Measurements from ENCODE around the gene CSMD2.
"Not testable (repeated sequence)": the region's sequence is repeated elsewhere in the genome, so short reads cannot be mapped to it uniquely, and the experiment has no call there.

The CSMD2 gene

DNA sequence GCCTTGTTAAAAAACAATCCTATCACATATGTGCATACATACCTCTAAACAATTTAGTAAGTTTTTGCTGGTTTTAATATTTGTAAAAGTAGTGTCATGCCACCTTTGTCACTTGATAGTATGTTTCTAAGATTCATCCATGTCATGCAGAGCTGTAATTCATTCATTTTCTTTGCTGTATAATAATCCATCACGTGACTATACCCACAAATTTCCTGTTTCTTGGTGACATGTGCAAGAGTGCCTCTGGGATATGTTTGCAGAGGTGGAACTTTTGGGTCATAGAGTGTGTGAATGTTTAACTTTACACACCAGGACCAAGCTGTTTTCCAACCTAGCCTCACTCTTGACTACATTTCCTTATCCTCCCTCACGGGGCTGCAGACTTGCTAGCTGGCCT lies 629.7 kb downstream of the CSMD2 start:
- DNase-seq (ENCODE audit: low spot score), result no peak

DNA sequence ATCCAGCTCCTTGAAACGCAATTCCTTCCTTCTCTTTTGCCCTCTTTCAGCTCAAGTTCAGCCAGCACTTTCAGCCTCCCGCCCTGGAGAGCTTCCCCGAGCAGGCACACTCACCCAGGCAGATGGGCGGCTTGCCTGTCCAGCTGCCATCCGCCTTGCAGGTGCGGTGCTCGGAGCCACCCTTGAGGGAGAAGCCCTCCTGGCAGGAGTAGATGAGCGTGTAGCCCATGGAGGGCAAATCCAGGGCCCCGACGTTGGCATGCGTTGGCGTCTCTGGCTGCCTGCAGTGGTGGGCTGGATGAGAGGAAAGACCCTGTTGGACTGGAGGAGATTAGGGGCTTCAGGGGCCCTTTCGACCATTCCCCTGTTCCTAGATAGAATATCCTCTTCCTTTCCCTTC lies 632.1 kb downstream of the CSMD2 start:
- no peak for DNase-seq (ENCODE audit: low spot score)

DNA sequence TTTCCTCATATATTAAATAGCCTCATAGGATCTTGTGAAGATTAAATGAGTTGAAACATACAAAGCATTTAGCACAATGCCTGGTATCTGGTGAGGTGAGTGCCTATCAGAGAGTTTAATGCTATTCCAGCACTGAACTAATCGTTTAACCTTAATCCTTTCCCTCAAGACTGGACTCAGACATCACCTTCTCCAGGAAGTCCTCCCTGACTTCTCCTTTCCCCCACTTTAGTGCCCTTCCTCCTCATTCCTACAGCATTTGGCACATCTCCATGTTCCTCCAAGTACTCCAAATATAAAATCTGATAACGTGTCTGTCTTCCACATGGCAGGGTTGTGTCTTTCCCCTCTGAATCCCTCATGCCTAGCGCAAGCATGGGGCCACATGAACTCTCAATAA lies 632.8 kb downstream of the CSMD2 start:
- no peak for DNase-seq (ENCODE audit: low spot score)

DNA sequence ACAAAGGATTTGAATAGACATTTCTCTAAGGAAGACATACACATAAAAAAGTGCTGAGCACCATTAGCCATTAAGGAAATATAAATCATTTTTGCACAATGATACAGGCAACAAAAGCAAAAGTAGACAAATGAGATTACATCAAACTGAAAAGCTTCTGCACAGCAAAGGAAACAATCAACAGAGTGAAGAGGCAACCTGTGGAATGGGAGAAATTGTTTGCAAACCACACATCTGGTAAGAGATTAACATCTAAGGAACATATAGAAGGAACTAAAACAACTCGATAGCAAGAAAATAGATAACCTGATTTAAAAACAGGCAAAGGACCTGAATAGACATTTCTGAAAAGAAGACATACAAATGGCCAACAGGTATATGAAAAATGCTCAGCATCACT lies 635.1 kb downstream of the CSMD2 start:
- DNase-seq (ENCODE audit: low spot score), result no peak

- DNase-seq (ENCODE audit: low spot score), result no peak
These were observed 637.1 kb downstream of the CSMD2 start for GRCh38 chr1:33527934-33528333.

DNA sequence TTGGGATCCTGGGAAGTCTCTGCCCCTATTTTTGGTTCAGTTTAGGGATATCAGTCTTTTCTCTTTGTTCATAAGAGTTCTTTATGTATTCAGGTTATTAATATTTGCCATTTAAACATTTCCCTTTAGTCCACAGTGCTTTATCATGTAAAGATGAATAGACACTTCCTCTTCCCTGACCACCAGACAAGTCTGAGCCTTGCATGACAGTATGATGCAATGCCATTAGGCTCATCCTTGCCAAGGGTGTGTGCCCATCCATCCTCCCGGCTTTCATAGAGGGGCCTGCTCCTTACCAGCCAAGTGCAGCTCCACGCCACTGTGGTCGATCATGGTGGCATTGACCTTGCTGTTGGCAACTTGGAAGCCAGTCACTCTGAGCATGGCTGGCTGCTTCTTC lies 640.4 kb downstream of the CSMD2 start:
- no peak for DNase-seq (ENCODE audit: low spot score)

- no peak for DNase-seq (ENCODE audit: low spot score)
These were observed 645.7 kb downstream of the CSMD2 start for GRCh38 chr1:33519240-33519884.

- DNase-seq (ENCODE audit: low spot score), result no peak
These were observed 647.3 kb downstream of the CSMD2 start for GRCh38 chr1:33517596-33518250.

GRCh38 chr1:33516891-33517567 lies 648.0 kb downstream of the CSMD2 start:
- DNase-seq (ENCODE audit: low spot score), result no peak

- no peak for DNase-seq (ENCODE audit: low spot score)
These were observed 648.6 kb downstream of the CSMD2 start for GRCh38 chr1:33516428-33516827.

- no peak for DNase-seq (ENCODE audit: low spot score)
These were observed 649.4 kb downstream of the CSMD2 start for GRCh38 chr1:33515607-33516006.

DNA sequence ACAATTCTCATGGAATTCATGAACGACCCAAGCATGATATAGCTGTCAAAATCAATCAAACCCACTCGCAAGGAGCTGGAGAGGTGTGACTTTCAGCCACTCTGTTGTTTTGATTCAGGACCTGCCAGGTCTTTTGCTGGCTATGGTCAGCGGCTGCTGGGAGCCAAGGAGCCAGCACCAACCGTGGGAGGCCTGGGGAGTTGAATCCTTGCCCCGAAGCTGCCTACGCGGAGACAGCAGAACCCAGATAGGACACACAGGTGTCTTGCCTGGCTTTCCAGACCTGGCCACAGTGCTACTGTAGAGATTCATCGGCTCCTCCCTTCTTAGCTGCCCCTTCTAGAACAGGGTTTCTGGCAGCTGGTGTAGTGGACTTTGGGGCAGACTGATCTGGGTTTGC lies 649.9 kb downstream of the CSMD2 start:
- no peak for DNase-seq (ENCODE audit: low spot score)

- DNase-seq (ENCODE audit: low spot score), result no peak
These were observed 652.6 kb downstream of the CSMD2 start for GRCh38 chr1:33512226-33513011.

DNA sequence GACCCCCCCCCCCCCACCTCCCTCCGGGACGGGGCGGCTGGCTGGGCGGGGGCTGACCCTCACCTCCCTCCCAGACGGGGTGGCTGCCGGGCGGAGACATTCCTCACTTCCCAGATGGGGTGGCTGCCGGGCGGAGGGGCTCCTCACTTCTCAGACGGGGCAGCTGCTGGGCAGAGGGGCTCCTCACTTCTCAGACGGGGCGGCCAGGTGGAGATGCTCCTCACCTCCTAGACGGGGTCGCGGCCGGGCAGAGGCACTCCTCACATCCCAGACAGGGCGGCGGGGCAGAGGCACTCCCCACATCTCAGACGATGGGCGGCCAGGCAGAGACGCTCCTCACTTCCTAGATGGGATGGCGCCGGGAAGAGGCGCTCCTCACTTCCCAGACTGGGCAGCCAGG lies 655.8 kb downstream of the CSMD2 start:
- not testable (repeated sequence) for DNase-seq (ENCODE audit: low spot score)

DNA sequence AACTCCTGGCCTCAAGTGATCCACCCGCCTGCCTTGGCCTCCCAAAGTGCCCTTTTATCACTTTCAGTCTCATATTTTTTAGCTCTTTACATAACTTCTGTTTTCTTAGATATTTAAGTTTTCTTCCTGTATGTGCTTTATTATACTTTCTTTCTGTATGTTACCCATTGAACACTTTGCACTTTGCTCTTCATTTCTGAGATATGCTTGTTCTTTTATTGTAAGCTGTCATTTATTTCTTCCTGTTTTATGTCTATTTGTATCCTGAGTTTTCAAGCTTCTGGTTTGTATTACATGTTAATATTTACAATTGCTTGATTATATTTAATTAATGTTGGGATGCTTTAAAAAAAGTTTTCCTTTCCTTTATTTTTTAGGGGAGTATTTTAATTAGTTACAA lies 656.9 kb downstream of the CSMD2 start:
- DNase-seq (ENCODE audit: low spot score), result no peak

DNA sequence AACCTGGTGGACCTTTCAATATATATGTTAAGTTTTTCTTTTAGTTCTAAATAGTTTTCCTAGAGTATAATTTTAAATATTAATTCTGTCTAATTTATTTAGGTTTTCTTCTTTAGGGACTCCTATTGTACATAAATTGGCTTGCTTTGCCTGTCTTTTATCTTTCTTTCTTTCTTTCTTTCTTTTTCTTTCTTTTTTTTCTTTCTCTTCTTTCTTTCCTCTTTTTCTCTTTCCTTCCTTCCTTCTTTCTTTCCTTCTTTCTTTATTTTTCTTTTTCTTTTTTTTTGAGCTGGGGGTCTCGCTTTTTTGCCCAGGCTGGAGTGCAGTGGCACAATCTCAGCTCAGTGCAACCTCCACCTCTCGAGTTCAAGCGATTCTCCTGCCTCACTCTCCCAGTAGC lies 657.4 kb downstream of the CSMD2 start:
- DNase-seq (ENCODE audit: low spot score), result no peak

- DNase-seq (ENCODE audit: low spot score), result no peak
These were observed 661.5 kb downstream of the CSMD2 start for GRCh38 chr1:33503506-33503905.

- DNase-seq (ENCODE audit: low spot score), result no peak
These were observed 662.3 kb downstream of the CSMD2 start for GRCh38 chr1:33502726-33503125.

GRCh38 chr1:33501774-33502173 lies 663.3 kb downstream of the CSMD2 start:
- DNase-seq (ENCODE audit: low spot score), result no peak

- no peak for DNase-seq (ENCODE audit: low spot score)
These were observed 663.7 kb downstream of the CSMD2 start for GRCh38 chr1:33501309-33501708.

DNA sequence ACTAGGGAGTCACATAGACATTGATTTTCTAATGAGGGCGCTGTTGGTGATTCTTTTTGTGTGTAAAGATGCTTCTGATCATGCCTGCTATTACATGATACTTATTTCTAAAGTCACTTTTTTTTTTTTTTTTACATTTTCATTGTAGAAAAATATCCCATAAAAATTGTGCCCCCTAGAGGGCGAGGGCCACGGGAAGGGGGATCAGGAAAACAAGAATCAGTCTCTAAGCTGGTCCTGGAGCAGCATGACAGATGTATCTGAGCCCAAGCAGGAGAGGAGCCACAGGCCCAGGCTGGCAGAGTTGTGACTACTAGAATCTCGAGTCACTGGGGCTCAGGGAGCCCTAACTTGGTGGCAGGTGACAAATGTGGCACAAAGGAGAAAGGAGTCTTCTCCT lies 664.5 kb downstream of the CSMD2 start:
- no peak for DNase-seq (ENCODE audit: low spot score)

- DNase-seq (ENCODE audit: low spot score), result no peak
These were observed 667.6 kb downstream of the CSMD2 start for GRCh38 chr1:33497410-33497809.

DNA sequence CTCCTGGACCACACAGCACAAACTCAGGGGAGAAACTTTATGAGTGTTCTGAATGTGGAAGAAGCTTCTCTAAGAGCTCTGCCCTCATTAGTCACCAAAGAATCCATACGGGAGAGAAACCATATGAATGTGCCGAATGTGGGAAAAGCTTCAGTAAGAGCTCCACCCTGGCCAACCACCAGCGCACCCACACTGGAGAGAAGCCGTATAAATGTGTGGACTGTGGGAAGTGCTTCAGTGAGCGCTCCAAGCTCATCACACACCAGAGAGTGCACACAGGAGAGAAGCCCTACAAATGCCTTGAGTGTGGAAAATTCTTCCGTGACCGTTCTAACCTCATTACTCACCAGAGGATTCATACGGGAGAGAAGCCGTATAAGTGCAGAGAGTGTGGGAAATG lies 670.1 kb downstream of the CSMD2 start:
- DNase-seq (ENCODE audit: low spot score), result no peak
